Right lobe of liver (tissue), 6 donors: ENCODE measurements around the gene WDR5B. TPM values are rescaled to one million over a fixed set of nuclear protein-coding genes. Genes with fewer than 3 reads are reported as not detected.

Source experiments
- ATAC-seq, 4 donors: fragments of 200-7000 bp; cut with Tn5 transposase; one replicate each; pipeline ENCODE4 v1.9.1; 2020; ENCODE audit warnings: mild to moderate bottlenecking in 4 of 4, moderate library complexity in 4 of 4
- DNase-seq, 3 donors: peaks; one replicate each; pipeline ENCODE4 v3.0.0-alpha.2; 2020
- H3K27ac ChIP-seq, 3 donors: fragments of 200-600 bp; one replicate each; pipeline ENCODE4 v1.8.0; 2022
- H3K27me3 ChIP-seq, 2 donors: fragments of 200-600 bp; one replicate each; pipeline ENCODE4 v1.8.0; 2022
- H3K36me3 ChIP-seq, 4 donors: fragments of 200-600 bp; sonication (generic) in 1 of 4; one replicate each; pipeline versions ENCODE4 v1.5.1 to v1.8.0; 2017 to 2022; ENCODE audit warnings: control low read depth in 1 of 4
- H3K4me1 ChIP-seq, 4 donors: fragments of 200-600 bp; sonication (generic) in 1 of 4; one replicate each; pipeline versions ENCODE4 v1.5.1 to v1.8.0; 2017 to 2022; ENCODE audit warnings: control low read depth in 1 of 4
- H3K4me3 ChIP-seq, 3 donors: fragments of 200-600 bp; one replicate each; pipeline ENCODE4 v1.8.0; 2022
- H3K9me3 ChIP-seq, 4 donors: fragments of 200-600 bp; sonication (generic) in 1 of 4; one replicate each; pipeline versions ENCODE4 v1.5.1 to v1.8.0; 2017 to 2022; ENCODE audit warnings: control low read depth in 1 of 4
- POLR2A ChIP-seq: fragments of 450-650 bp; IDR thresholded peaks from one replicate; pipeline ENCODE4 v1.6.1; 2017; ENCODE audit warnings: antibody characterized with exemption, mild to moderate bottlenecking
- WGBS: methylation state at CpG from one replicate; pipeline ENCODE4 v1.1.6; 2018; ENCODE audit warnings: low coverage, low lambda C conversion rate; ENCODE audit not compliant: insufficient coverage; ENCODE audit errors: missing lambda C conversion rate; 5-methylcytosine and 5-hydroxymethylcytosine counted together
- intact Hi-C, 2 donors: fragments of 100-400 bp; cut with DNase I; formaldehyde crosslinking; loops; one replicate each; pipeline versions ENCODE4 v1.11.2 to v1.14.1; 2022
- total RNA-seq, 6 experiments: library from RNA; depleted of rRNA in 2 of 6; stranded (reverse); fragments of >200 nt in 2 of 6; fragmentation: NEBNext Ultra II Directional in 3 of 6; extraction: Animal tissue kit (Norgen Biotek cat#: 25700) in 3 of 6; gene quantifications; one replicate each; pipeline versions ENCODE4 v1.1.0 to v1.2.4, GENCODE V29; 2016 to 2023
- TF ChIP-seq, protein P1 (sequence below), 4 donors: fragments of 200-600 bp in 3 of 4; fragments of 450-650 bp in 1 of 4; IDR thresholded peaks; one replicate each; pipeline versions ENCODE4 v1.5.1 to v1.8.0; 2016 to 2022; ENCODE audit warnings: antibody characterized with exemption in 4 of 4, mild to moderate bottlenecking in 2 of 4
- donor health status: DM: no; HTN: yes; CAD: no.
- donor health status: DM: no; HTN: no; CAD: no.
- donor health status: DM: no; HTN: no; CAD: no.
- donor health status: DM: no; HTN: yes; CAD: no.
- donor health status: DM: no; HTN: yes; CAD: no.

WDR5B gene
- total RNA-seq, 6 experiments from 2014 or later = 1.4 to 4.0 (median 2.1) TPM

GRCh38 chr3:122387709-122388108 is 28.2 kb downstream of the WDR5B start:
- Histone ChIP-seq H3K27ac (no peak overlapping the region), H3K4me3 (no peak overlapping the region), H3K27me3 (no peaks in the 10 kb centered on the region), H3K4me1 (peaks cover 0 to 45% (median 24%) of the 10 kb centered on the region in 4 donors), H3K36me3 (no peaks in the 10 kb centered on the region), H3K9me3 (no peaks in the 10 kb centered on the region)
- DNase-seq (no peak), ATAC-seq (no peak)
- intact Hi-C loops = no loop called here
- 81% methylated on average over 3 of the region's 3 CpGs for WGBS
- TF ChIP-seq, protein P1, sequence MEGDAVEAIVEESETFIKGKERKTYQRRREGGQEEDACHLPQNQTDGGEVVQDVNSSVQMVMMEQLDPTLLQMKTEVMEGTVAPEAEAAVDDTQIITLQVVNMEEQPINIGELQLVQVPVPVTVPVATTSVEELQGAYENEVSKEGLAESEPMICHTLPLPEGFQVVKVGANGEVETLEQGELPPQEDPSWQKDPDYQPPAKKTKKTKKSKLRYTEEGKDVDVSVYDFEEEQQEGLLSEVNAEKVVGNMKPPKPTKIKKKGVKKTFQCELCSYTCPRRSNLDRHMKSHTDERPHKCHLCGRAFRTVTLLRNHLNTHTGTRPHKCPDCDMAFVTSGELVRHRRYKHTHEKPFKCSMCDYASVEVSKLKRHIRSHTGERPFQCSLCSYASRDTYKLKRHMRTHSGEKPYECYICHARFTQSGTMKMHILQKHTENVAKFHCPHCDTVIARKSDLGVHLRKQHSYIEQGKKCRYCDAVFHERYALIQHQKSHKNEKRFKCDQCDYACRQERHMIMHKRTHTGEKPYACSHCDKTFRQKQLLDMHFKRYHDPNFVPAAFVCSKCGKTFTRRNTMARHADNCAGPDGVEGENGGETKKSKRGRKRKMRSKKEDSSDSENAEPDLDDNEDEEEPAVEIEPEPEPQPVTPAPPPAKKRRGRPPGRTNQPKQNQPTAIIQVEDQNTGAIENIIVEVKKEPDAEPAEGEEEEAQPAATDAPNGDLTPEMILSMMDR (IDR thresholded peaks at IDR 0.05) = no peak
- TF ChIP-seq POLR2A = no peak

GRCh38 chr3:122383771-122384697 is 31.8 kb downstream of the WDR5B start, which contains the start of gene FAM162A:
FAM162A (plus strand) TSS chr3:122384182; CDS start chr3:122384266, 84 bp downstream.
- peak within 1 kb of the TSS; percentile 67 to 87 (median 76) for H3K4me3 ChIP-seq
- intact Hi-C loops = no loop called here
- no peaks in the 10 kb centered on the region for H3K27me3 ChIP-seq
- DNase-seq = peak; percentile 97 to 98 (median 97)
- H3K36me3 ChIP-seq = no peaks in the 10 kb centered on the region
- 1% methylated on average over 9 of the region's 52 CpGs for WGBS
- H3K27ac ChIP-seq = peak within 1 kb of the TSS; percentile 77 to 88 (median 85)
- no peaks in the 10 kb centered on the region for H3K9me3 ChIP-seq
- ATAC-seq = peak; percentile 92 to 98 (median 96)
- H3K4me1 ChIP-seq = peaks cover 0 to 24% (median 10%) of the 10 kb centered on the region in 4 donors
- TF ChIP-seq, protein P1 (IDR thresholded peaks at IDR 0.05) = peak; percentile 34 to 82 (median 59)
- TF ChIP-seq POLR2A = peak; percentile 97

DNA sequence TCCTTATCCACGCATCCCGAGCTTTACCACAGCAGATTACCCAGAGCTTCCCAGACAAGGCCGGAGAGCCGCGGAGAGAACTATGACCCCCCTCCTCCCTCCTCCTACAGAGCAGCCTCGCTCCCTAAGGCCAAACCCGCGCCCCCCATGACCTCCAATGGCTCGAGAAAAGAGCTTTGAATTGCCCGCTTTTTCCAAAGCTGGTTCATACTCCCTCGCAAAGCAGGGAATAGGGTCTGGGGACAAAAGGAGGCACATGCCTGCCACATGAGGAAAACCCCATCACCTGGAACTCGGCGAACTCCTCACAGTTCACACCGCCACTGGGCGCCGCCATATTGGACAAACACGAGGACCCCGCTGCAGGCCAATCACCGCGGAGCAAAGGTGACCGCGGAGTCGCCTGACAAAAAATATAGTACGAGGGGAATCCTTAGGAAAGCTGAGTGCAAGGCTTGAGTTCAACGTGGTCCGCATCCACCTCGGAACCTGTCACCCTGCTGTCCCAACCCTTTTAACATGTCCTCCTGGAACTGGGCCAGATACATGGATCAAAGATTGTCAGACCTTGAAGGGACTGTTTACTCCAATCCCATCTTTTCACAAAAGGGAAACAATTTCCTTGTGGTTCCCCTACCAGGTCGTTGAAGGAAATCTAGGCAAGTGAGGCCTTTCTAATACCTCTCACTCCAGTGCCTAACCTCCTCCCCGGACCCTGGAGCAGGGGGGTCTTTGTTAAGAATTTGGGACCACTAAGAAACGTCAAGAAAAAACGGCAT is 32.8 kb downstream of the WDR5B start, which contains the start of gene MIX23:
TSS of gene MIX23 (minus strand) at position 344 of the 779 bp plus-strand sequence. CDS start at position 337, 7 bp downstream.
- no peaks in the 10 kb centered on the region for H3K36me3 ChIP-seq
- peak within 1 kb of the TSS; percentile 67 to 87 (median 76) for H3K4me3 ChIP-seq
- under 1% methylated on average over 18 of the region's 31 CpGs for WGBS
- ATAC-seq (peak; percentile 72 to 80 (median 73)), DNase-seq (peak; percentile 84 to 88 (median 88))
- no peaks in the 10 kb centered on the region for H3K27me3 ChIP-seq
- intact Hi-C loops = no loop called here
- peaks cover 0 to 24% (median 11%) of the 10 kb centered on the region in 4 donors for H3K4me1 ChIP-seq
- TF ChIP-seq, protein P1 (IDR thresholded peaks at IDR 0.05) = no peak
- TF ChIP-seq POLR2A = peak; percentile 66
- H3K9me3 ChIP-seq = no peaks in the 10 kb centered on the region
- H3K27ac ChIP-seq = peak within 1 kb of the TSS; percentile 77 to 88 (median 85)

DNA sequence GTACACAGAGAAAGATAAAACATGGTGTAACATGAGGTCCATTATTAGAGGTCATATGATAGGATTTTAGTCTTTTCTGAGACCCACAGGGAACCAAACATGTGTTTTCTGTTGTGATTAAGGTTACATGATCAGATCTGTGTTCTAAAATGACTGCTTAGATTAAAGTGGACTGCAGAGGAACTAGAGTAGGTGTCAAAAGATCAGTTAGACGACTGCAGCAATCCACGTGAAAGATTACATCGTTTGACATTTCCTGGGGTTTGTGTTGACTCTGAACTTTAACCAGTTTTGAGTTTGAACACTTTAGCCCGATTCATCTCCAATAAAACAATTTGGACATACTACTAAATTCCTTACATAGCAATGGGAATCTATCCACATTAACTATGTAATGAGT is 37.9 kb downstream of the WDR5B start:
- ATAC-seq = peak in 1 of 4 donors; percentile 10
- TF ChIP-seq, protein P1 (IDR thresholded peaks at IDR 0.05) = no peak
- TF ChIP-seq POLR2A = no peak
- Histone ChIP-seq H3K9me3 (no peaks in the 10 kb centered on the region), H3K36me3 (no peaks in the 10 kb centered on the region), H3K27me3 (no peaks in the 10 kb centered on the region), H3K4me3 (no peak overlapping the region), H3K4me1 (peaks cover 0 to 23% (median 8%) of the 10 kb centered on the region in 4 donors), H3K27ac (no peak overlapping the region)
- WGBS = 19% methylated on average over 4 of the region's 4 CpGs
- intact Hi-C loops = no loop called here
- no peak for DNase-seq
